Activated CD4-positive, alpha-beta T cell treated with anti-CD3 and anti-CD28 coated beads, Interleukin-10, Interleukin-2, amounts not matched to agents 100 ng/mL and 50 ng/mL, durations not matched to agents 16 hours and 8 hours (primary cell): ENCODE data around the gene PCDHB14.
"Not testable (repeated sequence)": the region's sequence is repeated elsewhere in the genome, so short reads cannot be mapped to it uniquely, and the experiment has no call there.

Experiments used
- DNase-seq: peaks from one replicate; pipeline ENCODE4 v3.0.0-alpha.2; 2020

PCDHB14 gene

DNA sequence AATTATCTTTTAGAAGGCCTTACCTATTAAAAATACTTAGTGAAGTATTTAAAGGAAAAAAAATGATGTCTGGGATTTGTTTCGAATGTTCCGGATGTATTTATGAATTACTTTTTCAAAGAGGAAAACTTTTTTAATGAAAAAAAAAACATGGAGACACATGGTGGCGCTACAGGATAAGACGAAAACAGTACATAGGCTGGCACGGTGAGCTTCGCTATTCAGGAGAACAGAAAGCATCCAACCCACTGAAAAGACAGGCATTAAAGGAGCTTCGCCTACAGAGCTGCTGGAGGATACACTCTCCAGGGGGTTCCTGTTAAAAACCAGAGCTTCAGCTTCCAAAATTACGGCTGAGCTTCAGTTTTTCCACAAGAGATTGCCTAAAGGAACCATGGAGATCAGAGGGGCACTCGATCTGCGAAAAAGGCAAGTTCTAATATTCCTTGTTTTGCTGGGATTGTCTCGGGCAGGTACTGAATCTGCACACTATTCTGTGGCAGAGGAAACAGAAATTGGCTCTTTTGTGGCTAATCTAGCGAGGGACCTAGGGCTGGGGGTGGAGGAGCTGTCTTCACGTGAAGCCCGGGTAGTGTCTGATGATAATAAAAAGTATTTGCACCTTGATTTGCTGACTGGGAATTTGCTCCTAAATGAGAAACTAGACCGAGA lies at the start of gene PCDHB14:
TSS of gene PCDHB14 (plus strand) at position 232 of the 672 bp plus-strand sequence. CDS start at position 395, 163 bp downstream.
- no peak for DNase-seq

- DNase-seq, result not testable (repeated sequence)
Observed at GRCh38 chr5:141174291-141175104, 48.6 kb upstream of the PCDHB14 start.

GRCh38 chr5:141175933-141176332 lies 47.2 kb upstream of the PCDHB14 start:
- no peak for DNase-seq

- not testable (repeated sequence) for DNase-seq
Observed at GRCh38 chr5:141177577-141178191, 45.5 kb upstream of the PCDHB14 start, which contains the start of gene PCDHB8. TSS of gene PCDHB8 (plus strand) at chr5:141177790. CDS start at chr5:141178035, 245 bp downstream.

DNA sequence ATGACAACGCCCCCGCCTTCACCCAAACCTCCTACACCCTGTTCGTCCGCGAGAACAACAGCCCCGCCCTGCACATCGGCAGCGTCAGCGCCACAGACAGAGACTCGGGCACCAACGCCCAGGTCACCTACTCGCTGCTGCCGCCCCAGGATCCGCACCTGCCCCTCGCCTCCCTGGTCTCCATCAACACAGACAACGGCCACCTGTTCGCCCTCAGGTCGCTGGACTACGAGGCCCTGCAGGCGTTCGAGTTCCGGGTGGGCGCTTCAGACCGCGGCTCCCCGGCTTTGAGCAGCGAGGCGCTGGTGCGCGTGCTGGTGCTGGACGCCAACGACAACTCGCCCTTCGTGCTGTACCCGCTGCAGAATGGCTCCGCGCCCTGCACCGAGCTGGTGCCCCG lies 43.8 kb upstream of the PCDHB14 start:
- DNase-seq, result not testable (repeated sequence)

DNA sequence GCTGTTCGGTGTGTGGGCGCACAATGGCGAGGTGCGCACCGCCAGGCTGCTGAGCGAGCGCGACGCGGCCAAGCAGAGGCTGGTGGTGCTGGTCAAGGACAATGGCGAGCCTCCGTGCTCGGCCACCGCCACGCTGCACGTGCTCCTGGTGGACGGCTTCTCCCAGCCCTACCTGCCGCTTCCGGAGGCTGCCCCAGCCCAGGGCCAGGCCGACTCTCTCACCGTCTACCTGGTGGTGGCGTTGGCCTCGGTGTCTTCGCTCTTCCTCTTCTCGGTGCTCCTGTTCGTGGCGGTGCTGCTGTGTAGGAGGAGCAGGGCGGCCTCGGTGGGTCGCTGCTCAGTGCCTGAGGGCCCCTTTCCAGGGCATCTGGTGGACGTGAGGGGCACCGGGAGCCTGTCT lies 43.3 kb upstream of the PCDHB14 start:
- not testable (repeated sequence) for DNase-seq

- DNase-seq, result no peak
Observed at GRCh38 chr5:141180313-141180712, 42.8 kb upstream of the PCDHB14 start.

GRCh38 chr5:141182248-141182647 lies 40.9 kb upstream of the PCDHB14 start, which contains the start of gene PCDHB16:
TSS of gene PCDHB16 (plus strand) at chr5:141182387. CDS start at chr5:141182560, 173 bp downstream.
- DNase-seq, result no peak

DNA sequence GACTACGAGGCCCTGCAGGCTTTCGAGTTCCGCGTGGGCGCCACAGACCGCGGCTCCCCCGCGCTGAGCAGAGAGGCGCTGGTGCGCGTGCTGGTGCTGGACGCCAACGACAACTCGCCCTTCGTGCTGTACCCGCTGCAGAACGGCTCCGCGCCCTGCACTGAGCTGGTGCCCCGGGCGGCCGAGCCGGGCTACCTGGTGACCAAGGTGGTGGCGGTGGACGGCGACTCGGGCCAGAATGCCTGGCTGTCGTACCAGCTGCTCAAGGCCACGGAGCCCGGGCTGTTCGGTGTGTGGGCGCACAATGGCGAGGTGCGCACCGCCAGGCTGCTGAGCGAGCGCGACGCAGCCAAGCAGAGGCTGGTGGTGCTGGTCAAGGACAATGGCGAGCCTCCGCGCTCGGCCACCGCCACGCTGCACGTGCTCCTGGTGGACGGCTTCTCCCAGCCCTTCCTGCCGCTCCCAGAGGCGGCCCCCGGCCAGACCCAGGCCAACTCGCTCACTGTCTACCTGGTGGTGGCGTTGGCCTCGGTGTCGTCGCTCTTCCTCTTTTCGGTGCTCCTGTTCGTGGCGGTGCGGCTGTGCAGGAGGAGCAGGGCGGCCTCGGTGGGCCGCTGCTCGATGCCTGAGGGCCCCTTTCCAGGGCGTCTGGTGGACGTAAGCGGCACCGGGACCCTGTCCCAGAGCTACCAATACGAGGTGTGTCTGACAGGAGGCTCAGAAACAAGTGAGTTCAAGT lies 38.9 kb upstream of the PCDHB14 start:
- not testable (repeated sequence) for DNase-seq

DNA sequence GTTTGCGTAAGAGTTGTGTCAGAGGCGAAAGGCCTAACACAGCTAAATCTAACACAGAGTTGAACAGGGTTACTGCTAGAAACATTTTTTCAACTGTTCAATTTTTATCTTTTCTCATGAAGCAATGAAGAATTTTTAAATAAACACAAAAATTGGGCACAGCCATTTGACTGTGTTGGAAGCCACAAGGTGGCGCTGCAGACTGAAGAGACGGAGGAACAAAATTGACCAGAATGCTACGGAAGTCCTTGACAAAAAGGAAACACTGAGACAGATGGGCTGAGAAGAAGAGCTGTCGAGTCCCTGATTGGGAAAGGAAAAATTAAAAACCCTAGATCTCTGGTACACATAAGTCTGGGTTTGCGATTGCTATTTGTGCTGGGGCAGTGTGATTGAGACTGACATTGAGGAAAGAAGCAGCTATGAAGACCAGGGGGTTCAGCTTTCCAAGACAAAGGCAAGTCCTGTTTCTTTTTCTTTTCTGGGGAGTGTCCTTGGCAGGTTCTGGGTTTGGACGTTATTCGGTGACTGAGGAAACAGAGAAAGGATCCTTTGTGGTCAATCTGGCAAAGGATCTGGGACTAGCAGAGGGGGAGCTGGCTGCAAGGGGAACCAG lies 36.1 kb upstream of the PCDHB14 start, which contains the start of gene PCDHB9:
TSS of gene PCDHB9 (plus strand) at position 265 of the 616 bp plus-strand sequence. CDS start at position 423, 158 bp downstream.
- peak; percentile 6 for DNase-seq

DNA sequence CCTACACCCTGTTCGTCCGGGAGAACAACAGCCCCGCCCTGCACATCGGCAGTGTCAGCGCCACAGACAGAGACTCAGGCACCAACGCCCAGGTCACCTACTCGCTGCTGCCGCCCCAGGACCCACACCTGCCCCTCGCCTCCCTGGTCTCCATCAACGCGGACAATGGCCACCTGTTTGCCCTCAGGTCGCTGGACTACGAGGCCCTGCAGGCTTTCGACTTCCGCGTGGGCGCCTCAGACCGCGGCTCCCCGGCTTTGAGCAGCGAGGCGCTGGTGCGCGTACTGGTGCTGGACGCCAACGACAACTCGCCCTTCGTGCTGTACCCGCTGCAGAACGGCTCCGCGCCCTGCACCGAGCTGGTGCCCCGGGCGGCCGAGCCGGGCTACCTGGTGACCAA lies 34.5 kb upstream of the PCDHB14 start:
- not testable (repeated sequence) for DNase-seq

GRCh38 chr5:141189131-141189530 lies 34.0 kb upstream of the PCDHB14 start:
- DNase-seq, result not testable (repeated sequence)

GRCh38 chr5:141192110-141192725 lies 30.9 kb upstream of the PCDHB14 start, which contains the start of gene PCDHB10:
TSS of gene PCDHB10 (plus strand) at chr5:141192353. CDS start at chr5:141192553, 200 bp downstream.
- DNase-seq, result peak; percentile 20

- DNase-seq, result not testable (repeated sequence)
Observed at GRCh38 chr5:141194332-141194731, 28.8 kb upstream of the PCDHB14 start.

GRCh38 chr5:141196363-141196762 lies 26.8 kb upstream of the PCDHB14 start:
- no peak for DNase-seq

DNA sequence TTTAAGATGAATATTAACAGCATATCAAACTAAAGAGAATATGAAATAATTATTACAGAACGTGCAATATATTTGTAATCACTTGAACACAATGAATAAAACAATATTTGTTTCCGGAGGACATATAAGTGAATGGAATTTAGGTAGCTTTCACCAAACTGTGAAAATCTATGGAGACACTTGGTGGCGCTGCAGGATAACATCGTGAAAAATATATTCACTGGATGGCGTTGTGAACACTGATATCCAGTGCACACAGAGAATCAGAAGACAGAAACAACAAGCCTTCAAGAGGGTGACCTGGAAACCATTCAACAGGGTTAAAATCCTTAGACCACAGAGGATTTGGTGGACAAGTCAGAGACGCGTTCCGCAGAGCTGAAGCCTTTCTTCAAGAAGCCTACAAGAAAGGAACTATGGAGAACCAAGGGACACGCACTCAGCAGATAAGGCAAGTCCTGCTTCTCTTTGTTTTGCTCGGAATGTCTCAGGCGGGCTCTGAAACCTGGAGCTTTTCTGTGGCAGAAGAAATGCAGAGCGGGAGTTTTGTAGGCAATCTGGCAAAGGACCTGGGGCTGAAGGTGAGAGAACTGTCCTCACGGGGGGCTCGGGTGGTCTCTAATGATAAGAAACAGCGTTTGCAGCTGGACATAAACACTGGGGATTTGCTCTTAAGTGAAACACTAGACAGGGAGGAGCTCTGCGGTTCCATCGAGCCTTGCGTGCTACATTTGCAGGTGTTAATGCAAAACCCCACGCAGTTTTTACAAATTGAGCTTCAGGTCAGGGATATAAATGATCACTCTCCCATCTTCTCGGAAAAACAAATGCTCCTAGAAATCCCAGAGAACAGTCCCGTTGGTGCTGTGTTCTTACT lies 23.5 kb upstream of the PCDHB14 start, which contains the start of gene PCDHB11:
TSS of gene PCDHB11 (plus strand) at position 269 of the 877 bp plus-strand sequence. CDS start at position 417, 148 bp downstream.
- DNase-seq, result no peak

DNA sequence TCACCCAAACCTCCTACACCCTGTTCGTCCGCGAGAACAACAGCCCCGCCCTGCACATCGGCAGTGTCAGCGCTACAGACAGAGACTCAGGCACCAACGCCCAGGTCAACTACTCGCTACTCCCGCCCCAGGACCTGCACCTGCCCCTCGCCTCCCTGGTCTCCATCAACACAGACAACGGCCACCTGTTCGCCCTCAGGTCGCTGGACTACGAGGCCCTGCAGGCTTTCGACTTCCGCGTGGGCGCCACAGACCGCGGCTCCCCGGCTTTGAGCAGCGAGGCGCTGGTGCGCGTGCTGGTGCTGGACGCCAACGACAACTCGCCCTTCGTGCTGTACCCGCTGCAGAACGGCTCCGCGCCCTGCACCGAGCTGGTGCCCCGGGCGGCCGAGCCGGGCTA lies 22.0 kb upstream of the PCDHB14 start:
- not testable (repeated sequence) for DNase-seq

DNA sequence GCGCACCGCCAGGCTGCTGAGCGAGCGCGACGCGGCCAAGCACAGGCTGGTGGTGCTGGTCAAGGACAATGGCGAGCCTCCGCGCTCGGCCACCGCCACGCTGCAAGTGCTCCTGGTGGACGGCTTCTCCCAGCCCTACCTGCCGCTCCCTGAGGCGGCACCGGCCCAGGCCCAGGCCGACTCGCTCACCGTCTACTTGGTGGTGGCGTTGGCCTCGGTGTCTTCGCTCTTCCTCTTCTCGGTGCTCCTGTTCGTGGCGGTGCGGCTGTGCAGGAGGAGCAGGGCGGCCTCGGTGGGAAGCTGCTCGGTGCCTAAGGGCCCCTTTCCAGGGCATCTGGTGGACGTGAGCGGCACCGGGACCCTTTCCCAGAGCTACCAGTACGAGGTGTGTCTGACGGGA lies 21.5 kb upstream of the PCDHB14 start:
- not testable (repeated sequence) for DNase-seq

GRCh38 chr5:141208478-141208877 lies 14.7 kb upstream of the PCDHB14 start, which contains the start of gene PCDHB12:
TSS of gene PCDHB12 (plus strand) at chr5:141208719. CDS start at chr5:141208908, 189 bp downstream.
- no peak for DNase-seq

DNA sequence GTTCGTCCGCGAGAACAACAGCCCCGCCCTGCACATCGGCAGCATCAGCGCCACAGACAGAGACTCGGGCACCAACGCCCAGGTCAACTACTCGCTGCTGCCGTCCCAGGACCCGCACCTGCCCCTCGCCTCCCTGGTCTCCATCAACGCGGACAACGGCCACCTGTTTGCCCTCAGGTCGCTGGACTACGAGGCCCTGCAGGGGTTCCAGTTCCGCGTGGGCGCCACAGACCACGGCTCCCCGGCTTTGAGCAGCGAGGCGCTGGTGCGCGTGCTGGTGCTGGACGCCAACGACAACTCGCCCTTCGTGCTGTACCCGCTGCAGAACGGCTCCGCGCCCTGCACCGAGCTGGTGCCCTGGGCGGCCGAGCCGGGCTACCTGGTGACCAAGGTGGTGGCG lies 12.9 kb upstream of the PCDHB14 start:
- not testable (repeated sequence) for DNase-seq
